ENCODE measurements around the gene BTBD6. TPM values are rescaled to one million over a fixed set of nuclear protein-coding genes. Genes with fewer than 3 reads are reported as not detected.

Gene BTBD6
- total RNA-seq, 2 donors from 2014 or later = 25.8 to 28.8 TPM

GRCh38 chr14:105216490-105217247, 31.7 kb upstream of the BTBD6 start:
- no peak overlapping the region for H3K27ac Mint-ChIP-seq

GRCh38 chr14:105217774-105218173, 30.6 kb upstream of the BTBD6 start:
- ATAC-seq (replicated peaks in 1 of 2) (no peak), DNase-seq (no peak)
- Mint-ChIP-seq H3K9me3 (peaks cover 0 to 1% of the 10 kb centered on the region in 2 donors), H3K27me3 (ENCODE audit: low read depth) (no peaks in the 10 kb centered on the region), H3K36me3 (ENCODE audit: insufficient read depth in 2 of 2) (peaks cover 1 to 3% of the 10 kb centered on the region in 2 donors), H3K4me3 (no peak overlapping the region), H3K27ac (no peak overlapping the region), H3K4me1 (ENCODE audit: low read depth) (peaks cover 5% of the 10 kb centered on the region)

More at GRCh38 chr14:105216490-105217247, 31.7 kb upstream of the BTBD6 start:
- DNase-seq (no peak), ATAC-seq (replicated peaks in 1 of 2) (no peak)
- Mint-ChIP-seq H3K4me3 (no peak overlapping the region), H3K9me3 (peaks cover 0 to 1% of the 10 kb centered on the region in 2 donors), H3K36me3 (ENCODE audit: insufficient read depth in 2 of 2) (peaks cover 1 to 3% of the 10 kb centered on the region in 2 donors), H3K27me3 (ENCODE audit: low read depth) (no peaks in the 10 kb centered on the region), H3K4me1 (ENCODE audit: low read depth) (peaks cover 5% of the 10 kb centered on the region)

- no peak overlapping the region for H3K4me3 Mint-ChIP-seq
- no peaks in the 10 kb centered on the region for H3K27me3 Mint-ChIP-seq (ENCODE audit: low read depth)
- H3K4me1 Mint-ChIP-seq (ENCODE audit: low read depth) = peaks cover 5% of the 10 kb centered on the region
- H3K36me3 Mint-ChIP-seq (ENCODE audit: insufficient read depth in 2 of 2) = peaks cover 1 to 3% of the 10 kb centered on the region in 2 donors
- ATAC-seq (replicated peaks in 1 of 2) = no peak
- H3K9me3 Mint-ChIP-seq = peaks cover 0 to 1% of the 10 kb centered on the region in 2 donors
- DNase-seq = no peak
- no peak overlapping the region for H3K27ac Mint-ChIP-seq
Observed at GRCh38 chr14:105218611-105219010, 29.7 kb upstream of the BTBD6 start.

GRCh38 chr14:105219043-105219612, 29.2 kb upstream of the BTBD6 start:
- no peak for DNase-seq
- H3K27me3 Mint-ChIP-seq (ENCODE audit: low read depth) = no peaks in the 10 kb centered on the region
- H3K4me1 Mint-ChIP-seq (ENCODE audit: low read depth) = peaks cover 5% of the 10 kb centered on the region
- no peak overlapping the region for H3K4me3 Mint-ChIP-seq
- no peak overlapping the region for H3K27ac Mint-ChIP-seq
- ATAC-seq (replicated peaks in 1 of 2) = no peak
- H3K36me3 Mint-ChIP-seq (ENCODE audit: insufficient read depth in 2 of 2) = peaks cover 1 to 3% of the 10 kb centered on the region in 2 donors
- H3K9me3 Mint-ChIP-seq = peaks cover 0 to 1% of the 10 kb centered on the region in 2 donors

GRCh38 chr14:105219753-105220152, 28.6 kb upstream of the BTBD6 start:
- Mint-ChIP-seq H3K4me1 (ENCODE audit: low read depth) (peaks cover 5% of the 10 kb centered on the region), H3K4me3 (no peak overlapping the region), H3K36me3 (ENCODE audit: insufficient read depth in 2 of 2) (peaks cover 1 to 3% of the 10 kb centered on the region in 2 donors), H3K9me3 (peaks cover 0 to 1% of the 10 kb centered on the region in 2 donors), H3K27me3 (ENCODE audit: low read depth) (no peaks in the 10 kb centered on the region), H3K27ac (no peak overlapping the region)
- no peak for DNase-seq
- ATAC-seq (replicated peaks in 1 of 2) = no peak

GRCh38 chr14:105220699-105221597, 27.4 kb upstream of the BTBD6 start:
- peaks cover 2 to 3% of the 10 kb centered on the region in 2 donors for H3K36me3 Mint-ChIP-seq (ENCODE audit: insufficient read depth in 2 of 2)
- peaks cover 0 to under 1% of the 10 kb centered on the region in 2 donors for H3K9me3 Mint-ChIP-seq
- DNase-seq (no peak), ATAC-seq (replicated peaks in 1 of 2) (no peak)
- no peak overlapping the region for H3K4me3 Mint-ChIP-seq
- no peak overlapping the region for H3K27ac Mint-ChIP-seq
- H3K4me1 Mint-ChIP-seq (ENCODE audit: low read depth) = no peaks in the 10 kb centered on the region
- no peaks in the 10 kb centered on the region for H3K27me3 Mint-ChIP-seq (ENCODE audit: low read depth)

- DNase-seq (no peak), ATAC-seq (replicated peaks in 1 of 2) (no peak)
- Mint-ChIP-seq H3K4me3 (no peak overlapping the region), H3K27me3 (ENCODE audit: low read depth) (no peaks in the 10 kb centered on the region), H3K9me3 (no peaks in the 10 kb centered on the region), H3K4me1 (ENCODE audit: low read depth) (no peaks in the 10 kb centered on the region), H3K36me3 (ENCODE audit: insufficient read depth in 2 of 2) (peaks cover 2 to 3% of the 10 kb centered on the region in 2 donors), H3K27ac (no peak overlapping the region)
Observed at GRCh38 chr14:105221598-105222178, 26.6 kb upstream of the BTBD6 start.

GRCh38 chr14:105223260-105223659, 25.1 kb upstream of the BTBD6 start:
- H3K4me1 Mint-ChIP-seq (ENCODE audit: low read depth) = no peaks in the 10 kb centered on the region
- no peak overlapping the region for H3K27ac Mint-ChIP-seq

GRCh38 chr14:105223770-105224544, 24.4 kb upstream of the BTBD6 start:
- no peak overlapping the region for H3K27ac Mint-ChIP-seq
- no peak overlapping the region for H3K4me3 Mint-ChIP-seq
- H3K27me3 Mint-ChIP-seq (ENCODE audit: low read depth) = no peaks in the 10 kb centered on the region
- H3K36me3 Mint-ChIP-seq (ENCODE audit: insufficient read depth in 2 of 2) = peaks cover under 1 to 1% of the 10 kb centered on the region in 2 donors
- H3K4me1 Mint-ChIP-seq (ENCODE audit: low read depth) = no peaks in the 10 kb centered on the region
- DNase-seq = no peak
- H3K9me3 Mint-ChIP-seq = no peaks in the 10 kb centered on the region
- no peak for ATAC-seq (replicated peaks in 1 of 2)

More at GRCh38 chr14:105223260-105223659, 25.1 kb upstream of the BTBD6 start:
- ATAC-seq (replicated peaks in 1 of 2) = no peak
- no peaks in the 10 kb centered on the region for H3K27me3 Mint-ChIP-seq (ENCODE audit: low read depth)
- H3K36me3 Mint-ChIP-seq (ENCODE audit: insufficient read depth in 2 of 2) = peaks cover 1 to 3% of the 10 kb centered on the region in 2 donors
- no peak overlapping the region for H3K4me3 Mint-ChIP-seq
- no peaks in the 10 kb centered on the region for H3K9me3 Mint-ChIP-seq
- no peak for DNase-seq

GRCh38 chr14:105224845-105225570, 23.3 kb upstream of the BTBD6 start:
- Mint-ChIP-seq H3K4me3 (no peak overlapping the region), H3K9me3 (no peaks in the 10 kb centered on the region), H3K36me3 (ENCODE audit: insufficient read depth in 2 of 2) (peaks cover 0 to 1% of the 10 kb centered on the region in 2 donors), H3K27ac (peak overlapping the region; percentile 33), H3K4me1 (ENCODE audit: low read depth) (no peaks in the 10 kb centered on the region), H3K27me3 (ENCODE audit: low read depth) (no peaks in the 10 kb centered on the region)
- no peak for ATAC-seq (replicated peaks in 1 of 2)
- no peak for DNase-seq

GRCh38 chr14:105226198-105226597, 22.1 kb upstream of the BTBD6 start:
- peaks cover 0 to 1% of the 10 kb centered on the region in 2 donors for H3K36me3 Mint-ChIP-seq (ENCODE audit: insufficient read depth in 2 of 2)

More at GRCh38 chr14:105226198-105226597, 22.1 kb upstream of the BTBD6 start:
- ATAC-seq (replicated peaks in 1 of 2) (no peak), DNase-seq (no peak)
- Mint-ChIP-seq H3K27ac (no peak overlapping the region), H3K4me3 (no peak overlapping the region), H3K27me3 (ENCODE audit: low read depth) (no peaks in the 10 kb centered on the region), H3K4me1 (ENCODE audit: low read depth) (no peaks in the 10 kb centered on the region), H3K9me3 (no peaks in the 10 kb centered on the region)

Data from activated T-cell treated with anti-CD3 and anti-CD28 coated beads, Interleukin-2, amount 50 U/mL, for 72 hours (primary cell).